ENCODE data around the gene PTPN12.

- no peak for TF ChIP-seq GATA2 (IDR thresholded peaks at IDR 0.05; ENCODE audit: low read depth, low read length)
- TF ChIP-seq GATA3 (IDR thresholded peaks at IDR 0.05; ENCODE audit: low read depth, low read length): no peak
These were observed 137.8 kb downstream of the PTPN12 start for GRCh38 chr7:77674878-77675277.

All from SH-SY5Y (cell line).